Adrenal gland (tissue), 12 donors: ENCODE data around the gene RRAGB. TPM values are rescaled to one million over a fixed set of nuclear protein-coding genes. Genes with fewer than 3 reads are reported as not detected.

Source experiments
- DNase-seq, 7 donors: peaks; one replicate each; pipeline ENCODE4 v3.0.0-alpha.2; 2019 to 2020
- H3K27ac ChIP-seq, 5 donors: fragments of 200-600 bp; sonication (generic) in 4 of 5; 1 replicate in 3 of 5; 2 replicates in 2 of 5; pipeline versions ENCODE4 v1.5.1 to v1.8.0; 2016 to 2020; ENCODE audit warnings: mild to moderate bottlenecking in 1 of 5
- H3K27me3 ChIP-seq: fragments of 200-600 bp; 2 replicates; pipeline ENCODE4 v1.8.0; 2021
- H3K36me3 ChIP-seq, 2 donors: fragments of 200-600 bp; replicated peaks in 1 of 2; 1 replicate in 1 of 2; 2 replicates in 1 of 2; pipeline versions ENCODE4 v1.5.1 to v1.8.0; 2018 to 2022
- H3K4me1 ChIP-seq, 2 donors: fragments of 200-600 bp; replicated peaks in 1 of 2; 1 replicate in 1 of 2; 2 replicates in 1 of 2; pipeline versions ENCODE4 v1.5.1 to v1.8.0; 2018 to 2021
- H3K4me3 ChIP-seq, 4 donors: fragments of 200-600 bp; sonication (generic) in 3 of 4; one replicate each; pipeline ENCODE4 v1.5.1; 2016 to 2018
- H3K9me3 ChIP-seq, 3 donors: fragments of 200-600 bp; sonication (generic) in 1 of 3; replicated peaks in 1 of 3; 1 replicate in 2 of 3; 2 replicates in 1 of 3; pipeline versions ENCODE4 v1.5.1 to v1.8.0; 2016 to 2021
- CTCF ChIP-seq, 6 experiments: fragments of 450-650 bp in 4 of 6; fragments of 200-600 bp in 2 of 6; sonication (generic) in 1 of 6; IDR thresholded peaks; 1 replicate in 5 of 6; 2 replicates in 1 of 6; pipeline versions ENCODE4 v1.5.1 to v1.8.0; 2016 to 2021; ENCODE audit warnings: antibody characterized with exemption in 6 of 6, mild to moderate bottlenecking in 2 of 6, moderate library complexity in 1 of 6
- POLR2A ChIP-seq, 2 donors: fragments of 450-650 bp; IDR thresholded peaks; one replicate each; pipeline ENCODE4 v1.6.1; 2017; ENCODE audit warnings: antibody characterized with exemption in 2 of 2, mild to moderate bottlenecking in 2 of 2, moderate library complexity in 1 of 2
- WGBS, 4 donors: extraction: QIAGEN DNeasy Blood & Tissue Kit in 2 of 4; methylation state at CpG; one replicate each; pipeline versions ENCODE4 v1.1.5 to v1.1.7; 2013 to 2017; 5-methylcytosine and 5-hydroxymethylcytosine counted together
- intact Hi-C, 2 donors: fragments of 100-400 bp; cut with DNase I; formaldehyde crosslinking; loops; one replicate each; pipeline versions ENCODE4 v1.14.1 to v1.15.0; 2022 to 2023
- polyA plus RNA-seq, 3 donors: library from polyadenylated mRNA; stranded (reverse); fragments of 200-250 nt in 2 of 3; fragments of 350-450 nt in 1 of 3; fragmentation: Illumina TruSeq in 1 of 3; extraction: RNeasy Lipid Tissue Mini Kit (QIAGEN cat#74804) in 1 of 3; gene quantifications; one replicate each; pipeline ENCODE4 v1.2.3, GENCODE V29; 2013 to 2014
- total RNA-seq, 9 donors: library from RNA; depleted of rRNA in 4 of 9; stranded (reverse); fragments of >200 nt in 4 of 9; fragments of 120-200 nt in 1 of 9; fragmentation: NEBNext Ultra II Directional in 1 of 9; extraction: Animal tissue kit (Norgen Biotek cat#: 25700) in 1 of 9; gene quantifications; one replicate each; pipeline versions ENCODE4 v1.1.0 to v1.2.4, GENCODE V29; 2013 to 2023
- donor health status: healthy with polysubstance abuse.
- donor health status: Bipolar disorder and iron deficiency.
- donor health status: DM: yes; HTN: yes; CAD: no.
- donor health status: DM: no; HTN: no; CAD: no.
- donor health status: DM: no; HTN: no; CAD: no.
- donor health status: DM: yes; HTN: yes; CAD: no.

RRAGB gene
- total and polyA plus RNA-seq, 12 donors: 12.6 to 215 (median 23.0) TPM

GRCh38 chrX:55709735-55710134 lies 7.8 kb upstream of the RRAGB start:
- H3K4me1 ChIP-seq: no peaks in the 10 kb centered on the region
- no peak overlapping the region for H3K27ac ChIP-seq
- WGBS, 4 donors: 17 to 67% (median 40%) methylated on average over 1 of the region's 1 CpG
- no peak overlapping the region for H3K4me3 ChIP-seq
- H3K36me3 ChIP-seq: no peaks in the 10 kb centered on the region
- intact Hi-C loops: no loop called here
- no peaks in the 10 kb centered on the region for H3K27me3 ChIP-seq
- peaks cover 0 to 8% (median 2%) of the 10 kb centered on the region in 3 donors for H3K9me3 ChIP-seq
- TF ChIP-seq POLR2A (IDR thresholded peaks at IDR 0.05) (no peak), CTCF (IDR thresholded peaks at IDR 0.05) (no peak)
- no peak for DNase-seq

DNA sequence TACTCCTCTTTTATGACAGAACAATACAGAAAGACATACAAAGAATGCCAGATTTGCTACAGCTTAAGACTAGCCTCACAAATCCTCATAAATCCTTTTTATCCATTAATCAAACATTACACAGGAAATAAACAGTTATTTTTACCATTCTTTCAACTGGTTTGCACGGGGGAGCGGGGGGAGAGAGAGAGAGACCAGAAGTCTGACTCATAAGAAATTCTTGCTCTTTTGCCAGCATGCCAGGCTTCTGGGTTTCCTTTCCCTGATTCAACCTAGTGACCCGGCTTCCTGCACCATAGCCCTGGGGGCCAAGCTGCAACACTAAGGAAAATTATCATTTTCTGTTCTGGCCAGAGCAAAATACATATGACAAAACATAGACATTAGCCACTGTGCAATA lies 6.8 kb upstream of the RRAGB start:
- no peak overlapping the region for H3K4me3 ChIP-seq
- peak; percentile 34 to 80 (median 70) for DNase-seq
- no peak for TF ChIP-seq CTCF (IDR thresholded peaks at IDR 0.05)
- no peak for TF ChIP-seq POLR2A (IDR thresholded peaks at IDR 0.05)
- H3K36me3 ChIP-seq: no peaks in the 10 kb centered on the region
- H3K27ac ChIP-seq: peak overlapping the region in 1 of 5 donors; percentile 3
- no peaks in the 10 kb centered on the region for H3K4me1 ChIP-seq
- H3K27me3 ChIP-seq: no peaks in the 10 kb centered on the region
- peaks cover 0 to 8% (median 2%) of the 10 kb centered on the region in 3 donors for H3K9me3 ChIP-seq
- intact Hi-C loops: no loop called here
- 8 to 50% (median 29%) methylated on average over 3 of the region's 3 CpGs for WGBS, 4 donors

DNA sequence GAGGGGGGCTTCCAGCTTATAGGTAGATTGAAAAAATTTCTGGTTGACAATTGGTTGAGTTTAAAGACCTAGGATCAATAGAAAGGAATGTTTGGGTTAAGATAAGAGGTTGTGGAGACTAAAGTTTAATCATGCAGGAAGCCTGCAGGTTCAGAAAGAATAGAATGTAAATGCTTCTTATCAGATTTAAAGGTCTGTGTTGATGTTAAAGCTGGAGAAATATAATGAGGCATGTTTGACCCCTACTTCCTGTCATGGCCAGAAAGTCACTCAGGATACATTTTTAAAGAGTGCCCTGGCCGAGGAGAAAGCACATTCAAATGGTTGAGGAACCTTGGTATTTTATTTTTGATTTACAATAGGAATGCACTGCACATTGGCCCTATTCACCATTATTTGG lies 3.9 kb upstream of the RRAGB start:
- DNase-seq: no peak
- H3K27ac ChIP-seq: no peak overlapping the region
- 11 to 38% (median 33%) methylated on average over 1 of the region's 1 CpG for WGBS, 4 donors
- TF ChIP-seq CTCF (IDR thresholded peaks at IDR 0.05) (no peak), POLR2A (IDR thresholded peaks at IDR 0.05) (no peak)
- H3K36me3 ChIP-seq: no peaks in the 10 kb centered on the region
- no peaks in the 10 kb centered on the region for H3K27me3 ChIP-seq
- H3K9me3 ChIP-seq: peaks cover 0 to 8% (median 2%) of the 10 kb centered on the region in 3 donors
- H3K4me3 ChIP-seq: no peak overlapping the region
- intact Hi-C loops: no loop called here
- H3K4me1 ChIP-seq: no peaks in the 10 kb centered on the region

- H3K9me3 ChIP-seq: peaks cover 0 to 7% (median 2%) of the 10 kb centered on the region in 3 donors
- H3K27ac ChIP-seq: no peak overlapping the region
- H3K4me3 ChIP-seq: no peak overlapping the region
- TF ChIP-seq POLR2A (IDR thresholded peaks at IDR 0.05): no peak
- no peaks in the 10 kb centered on the region for H3K27me3 ChIP-seq
- no peak for DNase-seq
- H3K4me1 ChIP-seq: peaks cover 0 to 5% of the 10 kb centered on the region in 2 donors
- 70 to 92% (median 77%) methylated on average over 5 of the region's 5 CpGs for WGBS, 4 donors
- intact Hi-C loops: no loop called here
- H3K36me3 ChIP-seq: no peaks in the 10 kb centered on the region
Measured at GRCh38 chrX:55714161-55714560, 3.4 kb upstream of the RRAGB start.

GRCh38 chrX:55715847-55716246 lies 1.7 kb upstream of the RRAGB start:
- peaks cover 0 to 15% of the 10 kb centered on the region in 2 donors for H3K4me1 ChIP-seq
- no peak for DNase-seq
- no peaks in the 10 kb centered on the region for H3K9me3 ChIP-seq
- no peak overlapping the region for H3K27ac ChIP-seq
- no peaks in the 10 kb centered on the region for H3K27me3 ChIP-seq
- no peak overlapping the region for H3K4me3 ChIP-seq
- intact Hi-C loops: no loop called here
- WGBS, 4 donors: 66 to 89% (median 85%) methylated on average over 4 to 7 of the region's 7 CpGs; no CpG with 5 or more reads in 1 of the 4 donors
- TF ChIP-seq CTCF (IDR thresholded peaks at IDR 0.05) (no peak), POLR2A (IDR thresholded peaks at IDR 0.05) (no peak)
- no peaks in the 10 kb centered on the region for H3K36me3 ChIP-seq
